Parathyroid adenoma (tissue), 2 donors: ENCODE measurements around the gene SLC22A4.
A peak's percentile ranks its signal among the peaks of the same experiment; 100 is the strongest.

Experiments used
- H2AFZ ChIP-seq: fragments of 300-600 bp; sonication (generic); one replicate; pipeline ENCODE4 v1.7.0; 2017; ENCODE audit warnings: antibody characterized with exemption, mild to moderate bottlenecking
- H3K27ac ChIP-seq: fragments of 300-600 bp; sonication (generic); one replicate; pipeline ENCODE4 v1.7.0; 2017
- H3K27me3 ChIP-seq: fragments of 300-600 bp; sonication (generic); one replicate; pipeline ENCODE4 v1.7.0; 2017; ENCODE audit warnings: low read length; ENCODE audit not compliant: control insufficient read depth, insufficient read depth
- H3K36me3 ChIP-seq: fragments of 300-600 bp; sonication (generic); one replicate; pipeline ENCODE4 v1.7.0; 2017; ENCODE audit warnings: low read length; ENCODE audit not compliant: control insufficient read depth, insufficient read depth
- H3K4me1 ChIP-seq: fragments of 300-600 bp; sonication (generic); one replicate; pipeline ENCODE4 v1.7.0; 2017; ENCODE audit warnings: control low read depth
- H3K4me2 ChIP-seq: fragments of 300-600 bp; sonication (generic); one replicate; pipeline ENCODE4 v1.7.0; 2017; ENCODE audit warnings: low read length
- H3K4me3 ChIP-seq: fragments of 300-600 bp; sonication (generic); one replicate; pipeline ENCODE4 v1.7.0; 2017; ENCODE audit warnings: low read depth, low read length
- H3K79me2 ChIP-seq: fragments of 300-600 bp; sonication (generic); one replicate; pipeline ENCODE4 v1.7.0; 2017; ENCODE audit warnings: control low read depth
- H3K9ac ChIP-seq: fragments of 300-600 bp; sonication (generic); one replicate; pipeline ENCODE4 v1.7.0; 2017; ENCODE audit warnings: mild to moderate bottlenecking
- H3K9me3 ChIP-seq: fragments of 300-600 bp; sonication (generic); one replicate; pipeline ENCODE4 v1.7.0; 2017; ENCODE audit warnings: low read length; ENCODE audit not compliant: control insufficient read depth
- TF ChIP-seq, protein P1 (sequence below): fragments of 300-600 bp; sonication (generic); IDR thresholded peaks from one replicate; pipeline ENCODE4 v1.7.0; 2017; ENCODE audit warnings: antibody characterized with exemption, mild to moderate bottlenecking
- donor health status: primary hyperparathyroidism.

SLC22A4 gene

GRCh38 chr5:132387640-132388117, 93.5 kb downstream of the SLC22A4 start:
- H3K4me3 ChIP-seq: peak overlapping the region; percentile 15
- H3K9me3 ChIP-seq: no peaks in the 10 kb centered on the region
- H3K4me1 ChIP-seq: peaks cover 20% of the 10 kb centered on the region
- peaks cover 14% of the 10 kb centered on the region for H3K79me2 ChIP-seq
- peak overlapping the region; percentile 50 for H3K27ac ChIP-seq
- peak overlapping the region; percentile 4 for H3K4me2 ChIP-seq
- TF ChIP-seq, protein P1, sequence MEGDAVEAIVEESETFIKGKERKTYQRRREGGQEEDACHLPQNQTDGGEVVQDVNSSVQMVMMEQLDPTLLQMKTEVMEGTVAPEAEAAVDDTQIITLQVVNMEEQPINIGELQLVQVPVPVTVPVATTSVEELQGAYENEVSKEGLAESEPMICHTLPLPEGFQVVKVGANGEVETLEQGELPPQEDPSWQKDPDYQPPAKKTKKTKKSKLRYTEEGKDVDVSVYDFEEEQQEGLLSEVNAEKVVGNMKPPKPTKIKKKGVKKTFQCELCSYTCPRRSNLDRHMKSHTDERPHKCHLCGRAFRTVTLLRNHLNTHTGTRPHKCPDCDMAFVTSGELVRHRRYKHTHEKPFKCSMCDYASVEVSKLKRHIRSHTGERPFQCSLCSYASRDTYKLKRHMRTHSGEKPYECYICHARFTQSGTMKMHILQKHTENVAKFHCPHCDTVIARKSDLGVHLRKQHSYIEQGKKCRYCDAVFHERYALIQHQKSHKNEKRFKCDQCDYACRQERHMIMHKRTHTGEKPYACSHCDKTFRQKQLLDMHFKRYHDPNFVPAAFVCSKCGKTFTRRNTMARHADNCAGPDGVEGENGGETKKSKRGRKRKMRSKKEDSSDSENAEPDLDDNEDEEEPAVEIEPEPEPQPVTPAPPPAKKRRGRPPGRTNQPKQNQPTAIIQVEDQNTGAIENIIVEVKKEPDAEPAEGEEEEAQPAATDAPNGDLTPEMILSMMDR: no peak
- no peak overlapping the region for H2AFZ ChIP-seq
- H3K27me3 ChIP-seq: no peaks in the 10 kb centered on the region
- H3K9ac ChIP-seq: no peak overlapping the region
- H3K36me3 ChIP-seq: no peaks in the 10 kb centered on the region

DNA sequence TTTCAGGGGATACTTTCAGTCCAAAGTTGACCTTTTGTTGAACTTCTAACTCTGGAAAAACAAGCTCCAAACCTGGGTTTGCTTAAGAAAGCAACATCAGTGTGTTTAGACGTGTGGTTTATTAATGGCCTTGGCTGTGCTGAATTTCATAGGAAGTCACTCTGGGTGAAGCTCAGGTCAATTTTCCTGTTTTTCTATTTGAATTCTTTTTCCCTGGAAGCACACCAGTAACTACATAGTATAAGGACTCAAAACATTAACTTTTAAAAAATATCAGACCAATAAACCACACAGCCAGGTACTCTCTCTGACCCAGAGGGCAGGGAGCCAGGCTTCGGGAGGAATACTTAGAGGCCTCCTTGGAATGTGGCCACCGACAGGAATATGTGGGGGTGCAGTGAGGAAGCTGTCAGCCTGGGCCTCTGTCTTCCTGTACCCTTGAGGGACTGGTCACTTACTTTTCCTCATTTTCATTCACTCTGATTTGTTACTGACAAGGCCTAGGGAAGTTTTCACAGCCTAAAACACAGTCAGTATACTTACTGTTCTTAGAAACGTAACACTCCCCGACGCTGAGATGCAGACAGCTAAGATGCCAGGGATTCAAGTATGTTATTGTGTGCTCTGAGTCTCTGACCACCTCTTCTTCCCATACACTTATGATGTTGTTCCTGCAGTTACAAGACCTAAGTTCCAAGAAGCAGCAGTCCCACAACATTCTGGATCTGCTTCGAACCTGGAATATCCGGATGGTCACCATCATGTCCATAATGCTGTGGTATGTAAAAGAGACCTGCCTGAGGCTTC, 94.3 kb downstream of the SLC22A4 start:
- TF ChIP-seq, protein P1: no peak
- H3K9me3 ChIP-seq: no peaks in the 10 kb centered on the region
- H3K4me1 ChIP-seq: peaks cover 20% of the 10 kb centered on the region
- no peak overlapping the region for H3K4me3 ChIP-seq
- H3K4me2 ChIP-seq: peak overlapping the region; percentile 4
- peaks cover 14% of the 10 kb centered on the region for H3K79me2 ChIP-seq
- no peak overlapping the region for H2AFZ ChIP-seq
- no peak overlapping the region for H3K9ac ChIP-seq
- no peaks in the 10 kb centered on the region for H3K27me3 ChIP-seq
- H3K27ac ChIP-seq: peak overlapping the region; percentile 50
- no peaks in the 10 kb centered on the region for H3K36me3 ChIP-seq

DNA sequence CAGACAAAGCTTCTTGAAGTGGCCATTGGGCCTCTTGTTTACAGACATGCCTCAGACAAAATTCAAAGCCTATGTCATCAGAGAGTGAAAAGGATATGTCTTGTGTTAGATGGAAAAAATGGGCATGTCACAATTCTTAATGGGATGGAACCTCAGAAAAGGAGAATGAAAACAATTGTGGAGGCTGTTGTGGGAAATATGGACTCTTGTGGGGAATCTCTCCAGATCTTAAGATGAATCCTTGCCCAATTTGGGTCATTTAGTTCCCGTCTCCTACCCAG, 94.8 kb downstream of the SLC22A4 start:
- no peak overlapping the region for H3K4me3 ChIP-seq
- H3K27me3 ChIP-seq: no peaks in the 10 kb centered on the region
- H3K4me2 ChIP-seq: no peak overlapping the region
- H3K27ac ChIP-seq: peak overlapping the region; percentile 45
- H2AFZ ChIP-seq: no peak overlapping the region
- no peaks in the 10 kb centered on the region for H3K36me3 ChIP-seq
- TF ChIP-seq, protein P1: no peak
- H3K4me1 ChIP-seq: peaks cover 20% of the 10 kb centered on the region
- no peak overlapping the region for H3K9ac ChIP-seq
- peaks cover 14% of the 10 kb centered on the region for H3K79me2 ChIP-seq
- no peaks in the 10 kb centered on the region for H3K9me3 ChIP-seq

- H3K9ac ChIP-seq: no peak overlapping the region
- H2AFZ ChIP-seq: no peak overlapping the region
- no peak overlapping the region for H3K4me2 ChIP-seq
- TF ChIP-seq, protein P1: no peak
- peaks cover 20% of the 10 kb centered on the region for H3K4me1 ChIP-seq
- no peaks in the 10 kb centered on the region for H3K27me3 ChIP-seq
- H3K4me3 ChIP-seq: no peak overlapping the region
- no peak overlapping the region for H3K27ac ChIP-seq
- H3K9me3 ChIP-seq: no peaks in the 10 kb centered on the region
- no peaks in the 10 kb centered on the region for H3K36me3 ChIP-seq
- H3K79me2 ChIP-seq: peaks cover 14% of the 10 kb centered on the region
Measured at GRCh38 chr5:132389585-132390286, 95.5 kb downstream of the SLC22A4 start.
